WI38 (cell line): ENCODE results near the gene MGMT.

Source experiments
- H3K4me3 ChIP-seq: 2 replicates; pipeline ENCODE4 v1.5.1; 2011; ENCODE audit warnings: low read depth, mild to moderate bottlenecking, control low read depth, low read length
- CTCF ChIP-seq: IDR thresholded peaks from 2 replicates; pipeline ENCODE4 v1.5.1; 2012; ENCODE audit warnings: low read depth, mild to moderate bottlenecking, control low read depth, low read length

MGMT gene

GRCh38 chr10:129468187-129468586 lies 1.1 kb downstream of the MGMT start:
- no peak for TF ChIP-seq CTCF
- no peak overlapping the region for H3K4me3 ChIP-seq

- no peak overlapping the region for H3K4me3 ChIP-seq
- no peak for TF ChIP-seq CTCF
Measured at GRCh38 chr10:129470103-129470851, 3.2 kb downstream of the MGMT start.

GRCh38 chr10:129471447-129472175 lies 4.6 kb downstream of the MGMT start:
- H3K4me3 ChIP-seq, result no peak overlapping the region
- TF ChIP-seq CTCF, result no peak

GRCh38 chr10:129472696-129473555 lies 5.9 kb downstream of the MGMT start:
- H3K4me3 ChIP-seq, result no peak overlapping the region
- no peak for TF ChIP-seq CTCF

- no peak overlapping the region for H3K4me3 ChIP-seq
- TF ChIP-seq CTCF, result no peak
Measured at GRCh38 chr10:129474642-129475041, 7.6 kb downstream of the MGMT start.

- no peak overlapping the region for H3K4me3 ChIP-seq
- no peak for TF ChIP-seq CTCF
Measured at GRCh38 chr10:129476431-129476830, 9.4 kb downstream of the MGMT start.
